C4-2B (cell line): ENCODE results near the gene DES.
"Not testable (repeated sequence)": the region's sequence is repeated elsewhere in the genome, so short reads cannot be mapped to it uniquely, and the experiment has no call there.

Experiments used
- H3K27ac ChIP-seq: fragments of 450-650 bp; 2 replicates; pipeline ENCODE4 v1.5.1; 2017
- CTCF ChIP-seq: fragments of 450-650 bp; conservative IDR thresholded peaks from 2 replicates; pipeline ENCODE4 v1.5.1; 2017; ENCODE audit warnings: mild to moderate bottlenecking
- ZFX ChIP-seq: fragments of 450-650 bp; IDR thresholded peaks from 2 replicates; pipeline ENCODE4 v1.6.1; 2017

DES gene

DNA sequence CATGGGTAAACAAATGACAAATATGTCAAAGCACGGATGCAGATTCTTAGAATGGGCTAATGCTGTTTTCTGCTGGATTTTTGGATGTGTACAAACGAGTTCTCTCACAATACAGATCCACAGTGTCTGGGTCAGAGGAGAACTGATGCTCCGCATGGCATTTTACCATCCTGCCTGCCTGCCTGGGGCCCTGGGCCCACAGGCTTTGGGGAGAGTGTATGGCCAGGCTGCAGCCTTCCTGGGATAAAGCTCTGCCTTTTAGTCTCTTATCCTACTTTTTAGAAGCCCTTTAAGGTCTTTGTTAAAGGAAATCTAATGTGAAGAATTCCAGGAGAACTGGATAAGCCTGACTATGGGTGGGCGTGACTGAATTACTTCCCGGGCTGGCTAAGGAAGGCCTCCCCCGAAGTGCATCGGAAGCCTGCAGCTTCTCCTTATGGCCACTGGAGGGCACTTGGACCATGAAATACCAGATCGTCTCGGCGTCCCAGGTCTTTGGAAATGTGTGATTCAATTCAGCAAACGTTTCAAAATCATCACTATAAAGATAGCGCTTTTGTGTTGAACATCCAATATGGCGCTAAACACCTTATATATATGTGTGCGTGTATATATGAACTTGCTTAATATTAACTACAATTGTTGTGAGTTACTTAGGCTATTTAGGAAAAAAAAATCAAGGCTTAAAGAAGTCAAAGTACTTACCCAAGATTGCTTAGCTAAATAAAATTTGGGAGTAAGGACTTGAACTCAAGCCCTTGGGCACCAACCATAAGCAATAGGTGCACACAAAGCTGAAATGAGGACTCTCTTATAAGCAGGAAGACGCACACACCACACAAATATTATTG lies 15.3 kb upstream of the DES start:
- H3K27ac ChIP-seq, result no peak overlapping the region
- TF ChIP-seq CTCF (peak; percentile 92), ZFX (no peak)

GRCh38 chr2:219403861-219404260 lies 14.3 kb upstream of the DES start:
- no peak for TF ChIP-seq ZFX
- no peak for TF ChIP-seq CTCF
- no peak overlapping the region for H3K27ac ChIP-seq

GRCh38 chr2:219404291-219404910 lies 13.8 kb upstream of the DES start:
- no peak for TF ChIP-seq ZFX
- no peak for TF ChIP-seq CTCF

GRCh38 chr2:219404954-219405353 lies 13.2 kb upstream of the DES start:
- no peak for TF ChIP-seq ZFX
- no peak for TF ChIP-seq CTCF
- H3K27ac ChIP-seq, result no peak overlapping the region

More at GRCh38 chr2:219404291-219404910, 13.8 kb upstream of the DES start:
- no peak overlapping the region for H3K27ac ChIP-seq

- TF ChIP-seq ZFX (no peak), CTCF (no peak)
- no peak overlapping the region for H3K27ac ChIP-seq
Measured at GRCh38 chr2:219405451-219405850, 12.7 kb upstream of the DES start.

GRCh38 chr2:219405958-219406860 lies 12.0 kb upstream of the DES start:
- TF ChIP-seq CTCF (no peak), ZFX (no peak)
- no peak overlapping the region for H3K27ac ChIP-seq

- TF ChIP-seq CTCF (no peak), ZFX (no peak)
- no peak overlapping the region for H3K27ac ChIP-seq
Measured at GRCh38 chr2:219406861-219407230, 11.3 kb upstream of the DES start.

DNA sequence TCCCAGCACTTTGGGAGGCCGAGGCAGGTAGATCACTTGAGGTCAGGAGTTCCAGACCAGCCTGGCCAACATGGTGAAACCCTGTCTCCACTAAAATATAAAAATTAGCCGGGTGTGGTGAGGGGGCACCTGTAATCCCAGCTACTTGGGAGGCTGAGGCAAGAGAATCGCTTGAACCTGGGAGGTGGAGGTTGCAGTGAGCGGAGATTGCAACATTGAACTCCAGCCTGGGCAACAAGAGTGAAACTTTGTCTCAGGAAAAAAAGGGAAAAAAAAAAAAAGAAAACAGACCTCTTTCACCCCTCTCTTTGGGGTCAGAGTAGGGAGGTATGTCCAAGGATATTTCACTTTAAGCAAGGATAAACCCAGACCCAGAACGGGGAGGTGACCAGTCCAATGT lies 10.8 kb upstream of the DES start:
- not testable (repeated sequence) for H3K27ac ChIP-seq
